GM18519 (cell line): Measurements from ENCODE around the gene TMEM14A.
A peak's percentile ranks its signal among the peaks of the same experiment; 100 is the strongest.
"Not testable (repeated sequence)": the region's sequence is repeated elsewhere in the genome, so short reads cannot be mapped to it uniquely, and the experiment has no call there.

Experiments
- ATAC-seq: cut with Tn5 transposase; IDR thresholded peaks from one replicate; pipeline ENCODE4 v1.9.1; 2021; ENCODE audit warnings: mild to moderate bottlenecking, moderate library complexity; ENCODE audit not compliant: unreplicated experiment, low FRiP score

TMEM14A gene

DNA sequence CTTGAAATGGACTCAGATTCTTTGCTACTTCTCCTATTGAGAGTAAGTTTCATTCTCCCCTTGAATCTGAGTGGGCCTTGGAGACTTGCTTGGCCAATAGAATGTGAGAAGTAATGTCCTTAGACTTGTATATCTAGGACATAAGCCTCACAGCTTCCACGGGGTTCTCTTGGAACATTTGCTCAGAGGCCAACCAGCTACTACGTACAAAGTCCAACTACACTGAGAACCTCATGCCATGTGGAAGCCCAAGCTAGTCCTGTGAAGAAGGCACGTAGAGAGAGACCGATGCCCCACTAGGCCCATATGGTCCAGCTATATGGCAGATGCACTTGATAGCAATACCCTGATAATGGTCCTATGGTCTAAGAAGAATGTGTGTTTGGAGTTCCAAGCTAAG lies 22.9 kb downstream of the TMEM14A start:
- no peak for ATAC-seq

DNA sequence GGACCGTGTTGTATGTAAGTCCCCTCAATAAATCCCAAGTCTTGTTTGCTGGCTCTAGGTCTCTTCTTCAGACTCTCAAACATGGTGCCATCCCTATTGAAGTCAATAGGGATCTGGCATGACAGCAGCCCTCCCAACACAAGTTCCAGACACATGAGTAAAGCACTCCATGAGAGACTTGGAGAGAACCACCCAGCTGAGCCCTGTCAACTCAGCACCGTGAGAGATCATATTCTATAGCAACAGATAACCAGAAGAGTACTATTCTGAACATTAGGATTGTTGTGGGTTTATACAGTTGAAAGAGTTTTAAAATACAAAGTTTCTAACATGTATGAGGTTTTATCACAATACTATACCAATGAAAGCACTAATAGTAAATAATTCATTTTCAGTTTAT lies 23.5 kb downstream of the TMEM14A start:
- no peak for ATAC-seq

DNA sequence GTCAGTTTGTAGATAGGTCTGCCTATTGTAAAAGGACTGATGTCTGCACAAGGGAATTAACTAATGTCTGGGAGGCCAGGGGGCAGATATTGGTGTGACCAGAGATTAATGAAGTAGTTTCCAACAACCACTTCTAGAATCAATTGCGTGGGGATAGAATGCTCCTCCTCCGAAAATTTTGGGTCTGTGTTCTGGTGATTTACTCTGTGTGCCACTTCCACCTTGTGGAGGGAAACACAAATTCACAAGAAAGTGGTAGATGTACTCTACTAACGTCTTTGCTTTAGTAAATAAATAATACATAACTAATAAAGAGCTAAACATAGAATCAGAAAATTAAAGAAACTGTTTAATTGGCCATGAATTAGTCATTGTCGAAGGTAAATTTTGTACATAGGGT lies 25.5 kb downstream of the TMEM14A start:
- ATAC-seq, result no peak

DNA sequence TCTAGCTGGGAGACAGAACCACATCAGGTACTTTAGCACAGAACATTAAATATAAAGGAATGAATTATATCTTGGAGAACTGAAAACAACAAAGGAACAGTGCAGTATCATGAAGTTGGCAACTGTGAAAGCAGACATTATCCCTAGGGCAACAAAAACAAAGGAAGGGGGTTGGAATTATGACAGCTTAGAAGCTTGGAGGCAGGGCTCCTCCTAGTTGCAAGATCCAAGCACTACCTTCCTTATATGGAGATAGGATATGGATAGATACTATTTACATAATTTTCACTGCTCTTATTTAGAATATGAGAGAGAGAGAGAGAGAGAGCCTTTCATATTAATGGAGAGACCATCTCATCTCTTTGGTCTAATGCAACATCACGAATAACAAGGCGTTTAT lies 27.0 kb downstream of the TMEM14A start:
- ATAC-seq, result no peak

DNA sequence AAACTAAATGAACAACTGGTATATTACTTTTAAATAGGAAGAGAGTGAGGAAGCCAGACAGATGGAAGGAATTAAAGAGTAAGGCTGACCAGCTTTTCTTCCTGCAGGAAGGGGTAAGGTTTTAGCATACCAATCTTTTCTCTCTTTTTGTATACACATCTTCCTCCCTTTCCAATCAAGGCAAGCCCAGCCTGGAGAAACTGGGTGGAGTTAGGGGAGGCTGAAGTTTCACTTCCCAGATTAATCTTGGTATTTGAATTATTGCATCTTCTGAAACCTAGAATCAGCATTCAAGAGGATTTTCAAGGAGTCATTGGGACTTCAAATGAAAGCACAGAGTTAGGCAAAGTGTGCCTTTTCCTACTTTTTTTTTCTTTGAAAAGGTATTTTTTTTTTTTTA lies 33.1 kb downstream of the TMEM14A start:
- no peak for ATAC-seq

DNA sequence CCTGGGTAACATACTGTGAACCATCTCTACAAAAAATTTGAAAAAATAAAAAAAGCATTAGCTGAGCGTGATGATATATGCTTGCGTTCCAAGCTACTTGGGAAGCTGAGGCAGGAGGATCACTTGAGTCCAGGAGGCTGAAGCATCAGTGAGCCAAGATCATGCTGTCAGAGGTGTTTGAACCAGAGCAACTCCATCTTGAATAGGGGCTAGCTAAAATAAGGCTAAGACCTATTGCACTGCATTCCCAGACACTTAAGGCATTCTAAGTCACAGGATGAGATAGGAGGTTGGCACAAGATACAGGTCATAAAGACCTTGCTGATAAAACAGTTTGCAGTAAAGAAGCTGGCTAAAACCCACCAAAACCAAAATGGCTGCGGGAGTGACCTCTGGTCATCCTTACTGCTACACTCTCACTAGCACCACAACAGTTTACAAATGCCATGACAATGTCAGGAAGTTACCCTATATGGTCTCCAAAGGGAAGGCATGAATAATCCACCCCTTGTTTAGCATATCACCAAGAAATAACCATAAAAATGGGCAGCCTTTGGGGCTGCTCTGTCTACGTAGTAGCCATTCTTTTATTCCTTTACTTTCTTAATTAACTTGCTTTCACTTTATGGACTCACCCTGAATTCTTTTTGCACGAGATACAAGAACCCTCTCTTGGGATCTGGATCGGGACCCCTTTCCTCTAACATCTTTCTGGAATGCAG lies 34.0 kb downstream of the TMEM14A start:
- not testable (repeated sequence) for ATAC-seq

DNA sequence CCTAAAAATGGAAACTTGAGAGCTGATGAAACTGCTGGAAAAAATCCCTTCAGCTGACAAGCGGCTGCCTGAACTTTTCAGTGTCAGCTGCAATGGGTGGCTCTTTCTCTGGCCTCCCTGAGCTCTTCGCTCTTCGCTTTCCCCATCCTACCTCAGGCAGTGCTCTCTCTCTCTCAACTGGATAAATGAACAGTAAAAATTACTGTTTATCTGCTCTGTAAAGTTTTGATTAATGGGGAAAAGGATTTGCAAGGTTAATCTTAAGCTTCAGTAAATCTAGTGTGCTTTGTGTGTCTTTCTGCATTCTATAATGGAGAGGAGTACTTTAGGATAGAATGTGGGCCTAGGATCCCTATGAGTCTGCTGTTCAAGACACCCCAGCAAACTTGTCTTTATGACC lies 35.1 kb downstream of the TMEM14A start:
- ATAC-seq, result no peak

DNA sequence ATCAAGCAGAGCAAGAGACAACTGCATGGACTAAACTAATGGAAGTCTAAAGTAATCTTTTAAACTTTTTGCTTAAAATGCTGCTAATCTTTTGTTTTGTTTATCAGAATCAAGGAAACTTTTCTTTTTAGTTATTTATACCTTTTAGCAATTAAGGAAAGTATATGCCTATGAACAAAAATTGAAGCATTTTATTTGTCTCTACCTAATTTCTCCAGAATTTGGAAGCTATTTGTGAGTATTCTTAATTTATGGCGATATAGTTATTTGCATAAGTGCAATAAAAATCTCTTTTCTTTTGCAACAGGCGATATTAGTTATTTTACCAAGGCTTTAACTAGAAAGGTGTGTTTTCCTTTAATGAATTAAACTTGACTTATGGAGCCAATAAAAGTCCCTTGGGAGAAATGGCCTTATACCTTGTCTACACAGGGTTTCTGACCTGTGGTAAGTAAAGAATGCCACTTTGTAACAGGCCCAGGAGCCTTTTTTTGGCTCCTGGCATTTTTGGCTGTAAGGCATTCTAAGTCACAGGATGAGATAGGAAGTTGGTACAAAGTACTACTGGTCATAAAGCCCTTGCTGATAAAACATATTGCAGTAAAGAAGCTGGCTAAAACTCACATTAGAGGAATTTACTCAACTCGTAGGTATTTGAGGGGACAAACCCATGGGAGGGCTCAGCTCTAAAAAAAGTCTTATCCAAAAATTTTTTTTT lies 37.2 kb downstream of the TMEM14A start:
- no peak for ATAC-seq

DNA sequence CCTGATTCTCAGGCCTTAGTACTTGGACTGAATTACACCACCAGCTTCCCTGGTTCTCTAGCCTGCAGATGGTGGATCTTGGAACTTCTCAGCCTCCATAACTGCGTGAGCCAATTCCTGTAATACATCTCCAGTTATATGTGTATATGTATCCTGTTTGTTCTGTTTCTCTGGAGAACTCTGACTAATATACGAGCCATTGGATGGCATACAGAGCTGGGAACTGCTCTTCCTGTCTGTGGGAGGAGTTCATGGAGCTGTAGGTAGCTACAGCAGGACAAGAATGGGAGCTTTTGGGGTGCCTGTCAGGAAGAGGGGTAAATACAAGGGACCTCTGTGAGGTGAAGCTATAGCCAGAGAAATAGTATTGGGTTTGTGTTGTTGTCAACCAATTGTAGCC lies 41.2 kb downstream of the TMEM14A start:
- no peak for ATAC-seq

DNA sequence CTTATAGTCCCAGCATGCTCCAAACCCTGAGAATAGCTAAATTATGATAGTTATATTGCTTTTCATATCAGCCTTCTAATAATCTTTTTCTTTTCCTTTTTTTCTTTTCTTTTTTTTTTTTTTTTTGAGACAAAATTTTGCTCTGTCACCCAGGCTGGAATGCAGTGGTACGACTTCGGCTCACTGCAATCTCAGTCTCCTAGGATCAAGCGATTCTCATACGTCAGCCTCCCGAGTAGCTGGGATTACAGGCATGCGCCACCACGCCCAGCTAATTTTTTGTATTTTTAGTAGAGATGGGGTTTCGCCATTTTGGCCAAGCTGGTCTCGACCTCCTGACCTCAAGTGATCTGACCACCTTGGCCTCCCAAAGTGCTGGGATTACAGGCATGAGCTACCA lies 43.8 kb downstream of the TMEM14A start:
- ATAC-seq, result not testable (repeated sequence)

DNA sequence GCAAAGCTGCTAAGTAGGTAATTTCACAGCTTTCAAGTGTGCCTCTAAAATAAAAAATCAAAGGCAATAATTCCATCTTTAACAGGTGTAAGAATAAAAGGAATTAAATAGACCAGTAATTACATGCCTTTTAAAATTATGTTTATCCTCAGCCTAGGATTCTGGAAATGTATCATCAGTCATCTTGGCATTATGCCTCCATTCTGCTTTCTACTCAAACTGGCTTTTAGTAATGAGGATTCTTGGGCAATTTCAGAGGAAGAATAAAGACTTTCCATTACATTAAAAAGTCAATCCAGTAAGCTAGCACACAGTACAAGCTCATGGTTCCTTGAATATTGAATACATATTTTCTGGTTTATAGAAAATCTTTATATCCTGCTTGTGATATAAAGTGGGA lies 47.6 kb downstream of the TMEM14A start:
- ATAC-seq, result no peak

DNA sequence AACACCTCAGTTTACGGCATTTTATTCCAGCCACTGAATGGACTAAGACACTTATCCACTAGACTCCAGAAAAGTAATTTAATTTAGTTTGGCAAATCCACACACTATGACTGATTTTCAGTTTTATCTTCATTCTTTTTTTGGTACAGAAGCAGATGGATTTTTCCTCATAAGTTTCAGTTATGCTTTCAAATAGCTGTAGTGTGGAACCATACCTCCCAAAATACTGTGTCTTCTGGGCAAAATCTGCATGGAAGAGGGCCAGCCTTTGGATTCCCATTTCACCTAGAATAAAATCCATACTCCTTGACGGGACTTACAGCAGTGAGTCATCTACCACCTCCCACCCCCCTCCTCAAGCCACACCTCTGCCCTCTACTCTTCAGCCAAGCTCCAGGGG lies 49.4 kb downstream of the TMEM14A start:
- ATAC-seq, result no peak

DNA sequence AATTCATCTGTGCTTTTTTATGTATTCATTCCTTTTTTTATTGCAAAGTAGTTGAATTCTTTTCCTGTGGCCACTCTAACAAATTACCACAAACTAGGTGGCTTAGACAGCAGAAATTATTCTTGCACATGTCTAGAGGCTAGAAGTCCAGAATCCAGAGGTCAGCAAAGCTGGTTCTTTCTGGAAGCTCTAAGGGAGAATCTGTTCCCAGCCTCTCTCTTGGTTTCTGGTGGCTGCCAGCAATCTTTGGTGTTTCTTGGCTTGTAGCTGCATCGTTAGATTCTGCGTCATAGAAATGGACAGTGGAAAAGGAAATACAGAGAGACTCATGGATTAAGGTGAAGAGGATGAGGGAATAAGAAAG lies 53.1 kb downstream of the TMEM14A start:
- no peak for ATAC-seq

DNA sequence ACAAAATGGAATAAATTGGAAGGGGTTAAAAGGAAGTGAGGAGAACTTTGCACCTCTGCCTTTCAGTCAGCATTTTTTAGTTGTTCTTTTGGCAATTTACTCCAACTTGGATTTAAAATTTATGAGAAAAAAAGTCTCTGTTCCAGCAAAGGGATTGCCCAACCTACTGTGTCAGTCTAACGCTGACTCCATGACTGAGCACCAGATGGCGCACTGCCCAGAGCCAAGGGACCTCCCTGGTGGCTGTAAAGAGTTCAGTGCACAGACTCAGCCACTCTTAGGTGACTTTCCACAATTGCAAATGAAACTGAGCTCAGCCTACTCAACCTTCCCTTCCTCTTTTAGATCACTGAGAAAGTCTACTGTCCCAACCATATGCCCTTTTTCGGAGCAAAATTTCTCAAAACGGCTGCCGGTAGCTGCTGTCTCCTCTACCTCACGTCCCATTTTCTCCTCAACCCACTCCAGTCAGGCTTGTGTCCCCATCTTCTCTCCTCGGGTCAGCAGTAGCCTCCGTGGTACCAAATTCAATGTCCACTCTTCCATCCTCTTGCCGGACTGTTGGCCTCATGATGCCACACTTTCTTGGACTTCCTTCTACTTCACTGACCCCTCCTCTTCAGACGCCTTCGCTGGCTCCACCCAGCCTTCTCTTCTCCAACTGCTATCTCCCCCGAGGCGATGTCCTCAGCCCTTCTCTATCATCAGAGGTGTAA lies 53.7 kb downstream of the TMEM14A start:
- ATAC-seq, result peak; percentile 100

DNA sequence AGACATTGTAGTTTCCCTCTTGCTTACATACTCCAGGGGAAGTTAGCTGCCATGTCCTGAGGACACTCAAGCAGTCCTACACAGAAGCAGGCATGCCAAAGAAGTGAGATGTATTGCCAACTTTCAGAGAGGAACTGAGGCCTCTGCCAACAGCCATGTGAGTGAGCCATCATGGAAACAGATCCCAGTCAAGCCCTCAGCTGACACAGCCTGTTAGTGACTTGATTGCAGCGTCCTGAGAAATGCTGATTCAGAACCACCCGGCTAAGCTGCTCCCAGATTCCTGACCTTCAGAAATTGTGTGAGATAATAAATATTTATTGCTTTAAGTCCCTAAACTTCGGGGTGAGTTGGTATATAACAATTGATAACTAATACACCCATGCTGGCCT lies 54.2 kb downstream of the TMEM14A start:
- ATAC-seq, result no peak

DNA sequence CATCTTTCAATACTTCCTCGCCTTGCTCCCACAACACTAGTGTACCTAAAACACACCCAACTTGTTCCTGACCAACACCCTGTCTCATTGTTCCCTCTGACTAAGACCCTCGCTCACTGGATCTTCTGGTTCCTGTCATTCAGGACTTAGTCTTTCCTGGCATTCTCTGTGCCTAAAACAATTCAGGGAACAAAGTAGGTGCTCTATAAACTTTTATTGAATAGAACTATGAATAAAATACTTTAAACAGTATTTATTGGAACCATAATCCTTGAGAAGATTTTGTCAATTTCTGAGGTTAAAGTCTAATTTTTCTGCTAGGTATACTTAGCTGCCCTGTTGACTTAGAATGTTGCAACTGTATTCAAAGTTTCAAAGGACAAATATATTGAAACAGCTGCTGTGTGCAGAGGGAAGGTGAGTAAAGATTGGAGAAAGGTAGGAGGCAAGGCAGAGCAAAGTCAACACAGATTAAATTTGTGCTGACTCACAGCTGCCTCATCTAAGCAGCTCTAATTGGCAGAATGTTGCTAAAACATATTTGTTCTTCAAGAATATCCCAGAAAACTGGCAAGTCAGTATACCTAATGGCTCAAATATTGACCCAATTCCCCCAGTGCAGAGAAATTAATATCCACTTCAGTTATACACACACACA lies 54.8 kb downstream of the TMEM14A start:
- ATAC-seq, result no peak

DNA sequence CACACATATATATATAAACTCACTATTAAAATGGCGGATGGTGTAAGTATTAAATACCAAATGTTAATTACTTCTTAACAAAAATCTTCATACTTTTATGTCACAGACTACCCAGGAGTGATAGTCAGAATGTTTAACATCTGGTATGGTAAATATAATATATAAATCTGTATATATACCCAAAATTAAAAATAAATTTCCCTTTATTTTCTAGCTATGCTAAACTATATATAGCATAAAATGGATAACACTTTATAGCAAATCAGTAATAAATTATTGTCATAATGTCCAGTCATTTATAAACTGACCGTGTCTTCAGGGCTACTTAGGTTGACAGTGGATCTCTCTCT lies 55.3 kb downstream of the TMEM14A start:
- no peak for ATAC-seq

DNA sequence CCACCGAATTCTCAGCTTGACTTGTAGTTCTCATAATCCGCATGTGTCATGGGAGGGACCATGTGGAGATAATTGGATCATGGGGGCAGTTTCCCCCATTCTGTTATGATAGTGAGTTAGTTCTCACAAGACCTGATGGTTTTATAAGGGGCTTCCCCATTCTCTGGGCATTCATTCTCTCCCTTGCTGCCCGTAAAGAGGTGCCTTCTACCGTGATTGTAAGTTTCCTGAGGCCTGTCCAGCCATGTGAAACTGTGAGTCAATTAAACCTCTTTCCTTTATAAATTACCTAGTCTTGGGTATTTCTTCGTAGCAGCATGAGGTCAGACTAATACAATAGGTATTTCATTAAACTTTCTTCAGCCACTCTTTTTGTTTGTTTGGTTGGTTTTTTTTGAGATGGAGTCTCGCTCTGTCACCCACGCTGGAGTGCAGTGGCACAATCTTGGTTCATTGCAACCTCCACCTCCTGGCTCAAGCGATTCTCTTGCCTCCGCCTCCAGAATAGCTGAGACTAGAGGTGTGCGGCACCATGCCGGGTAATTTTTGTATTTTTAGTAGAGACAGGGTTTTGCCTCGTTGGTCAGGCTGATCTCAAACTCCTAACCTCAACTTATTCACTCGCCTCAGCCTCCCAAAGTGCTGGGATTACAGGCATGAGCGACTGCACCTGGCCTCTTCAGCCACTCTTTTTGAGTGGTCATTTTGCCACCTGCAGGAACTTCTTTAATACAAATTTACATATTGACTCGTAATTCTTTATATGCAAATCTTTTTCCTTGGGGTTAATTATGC lies 56.0 kb downstream of the TMEM14A start:
- no peak for ATAC-seq

DNA sequence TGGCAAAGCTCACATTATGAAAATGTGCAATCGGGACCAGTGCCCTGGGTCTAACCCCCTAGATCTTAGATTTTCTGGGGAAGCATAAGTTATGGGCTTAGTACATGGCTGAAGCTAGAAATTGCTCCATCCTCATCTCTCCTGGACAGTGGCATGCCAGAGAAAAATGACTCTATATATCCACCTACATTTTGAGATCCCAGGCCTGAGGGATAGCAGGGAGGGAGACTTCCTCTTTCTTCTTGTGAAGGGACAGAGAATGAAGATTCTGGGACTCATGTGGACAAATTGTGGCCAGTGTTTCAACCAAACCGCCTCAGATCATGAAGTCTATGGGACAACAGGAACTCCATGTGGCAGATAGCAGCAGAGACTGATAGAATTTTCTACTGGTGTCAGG lies 57.0 kb downstream of the TMEM14A start:
- ATAC-seq, result no peak

DNA sequence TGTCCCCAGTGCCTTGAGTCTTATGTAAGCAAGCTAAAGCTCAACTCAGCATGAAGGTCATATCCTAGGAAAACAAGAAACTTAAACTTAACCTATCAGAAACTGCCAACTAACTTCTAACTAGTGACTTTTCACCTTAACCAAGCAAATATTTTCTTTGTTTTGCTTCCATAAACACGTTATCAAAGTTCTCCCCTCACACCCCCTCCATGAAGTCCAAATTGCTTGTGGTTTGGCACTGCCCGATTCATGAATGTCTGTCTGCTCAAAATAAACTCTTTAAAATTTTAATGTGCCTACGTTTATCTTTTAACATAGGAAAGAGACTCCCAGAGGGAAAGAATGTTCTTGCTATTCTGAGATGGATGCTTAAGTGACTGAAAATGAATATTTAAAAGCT lies 57.5 kb downstream of the TMEM14A start:
- no peak for ATAC-seq

DNA sequence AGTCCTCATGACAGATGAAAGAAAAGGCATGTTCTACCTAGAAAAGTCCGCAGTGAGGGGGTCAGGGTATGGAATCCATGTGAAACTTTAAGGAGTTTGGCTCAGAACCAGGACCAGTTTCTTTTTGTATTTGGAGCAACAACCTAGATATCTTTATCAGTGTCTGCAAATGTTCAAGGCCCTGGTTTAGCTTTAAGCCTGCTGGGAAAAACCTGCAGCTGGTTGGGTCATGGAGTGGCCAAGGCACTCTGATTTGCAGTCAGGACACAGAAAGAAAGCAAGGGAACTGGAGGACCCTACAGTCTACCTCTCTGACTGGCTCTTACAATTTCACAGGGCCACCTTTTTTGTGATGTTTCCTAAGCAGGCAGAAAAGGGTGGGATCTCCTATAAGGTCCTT lies 58.7 kb downstream of the TMEM14A start:
- ATAC-seq, result no peak
